Activated naive CD4-positive, alpha-beta T cell treated with Interleukin-2 at 50 U/mL for 16 hours (primary cell): ENCODE data around the gene CNTNAP2.
"Not testable (repeated sequence)": the region's sequence is repeated elsewhere in the genome, so short reads cannot be mapped to it uniquely, and the experiment has no call there.

Experiments used
- DNase-seq: peaks from one replicate; pipeline ENCODE4 v3.0.0-alpha.2; 2020

Gene CNTNAP2

GRCh38 chr7:147700702-147701101, 1584.1 kb downstream of the CNTNAP2 start:
- DNase-seq: no peak

- no peak for DNase-seq
Observed at GRCh38 chr7:147707926-147708325, 1591.3 kb downstream of the CNTNAP2 start.

- no peak for DNase-seq
Observed at GRCh38 chr7:147708871-147709270, 1592.3 kb downstream of the CNTNAP2 start.

GRCh38 chr7:147711447-147711846, 1594.8 kb downstream of the CNTNAP2 start:
- DNase-seq: no peak

GRCh38 chr7:147721962-147722830, 1605.6 kb downstream of the CNTNAP2 start:
- no peak for DNase-seq

- DNase-seq: no peak
Observed at GRCh38 chr7:147723536-147723935, 1606.9 kb downstream of the CNTNAP2 start.

GRCh38 chr7:147731311-147731710, 1614.7 kb downstream of the CNTNAP2 start:
- no peak for DNase-seq

GRCh38 chr7:147737559-147738214, 1621.1 kb downstream of the CNTNAP2 start:
- not testable (repeated sequence) for DNase-seq

- no peak for DNase-seq
Observed at GRCh38 chr7:147742301-147742700, 1625.7 kb downstream of the CNTNAP2 start.

GRCh38 chr7:147756300-147756699, 1639.7 kb downstream of the CNTNAP2 start:
- DNase-seq: no peak

- DNase-seq: no peak
Observed at GRCh38 chr7:147759327-147759943, 1642.8 kb downstream of the CNTNAP2 start.

- DNase-seq: no peak
Observed at GRCh38 chr7:147765301-147765700, 1648.7 kb downstream of the CNTNAP2 start.

- no peak for DNase-seq
Observed at GRCh38 chr7:147771344-147771743, 1654.7 kb downstream of the CNTNAP2 start.

- no peak for DNase-seq
Observed at GRCh38 chr7:147774461-147774860, 1657.9 kb downstream of the CNTNAP2 start.

GRCh38 chr7:147775516-147776284, 1659.1 kb downstream of the CNTNAP2 start:
- no peak for DNase-seq

- DNase-seq: no peak
Observed at GRCh38 chr7:147777309-147777708, 1660.7 kb downstream of the CNTNAP2 start.

GRCh38 chr7:147779949-147780348, 1663.3 kb downstream of the CNTNAP2 start:
- no peak for DNase-seq

GRCh38 chr7:147796581-147796980, 1680.0 kb downstream of the CNTNAP2 start:
- no peak for DNase-seq

GRCh38 chr7:147798001-147798400, 1681.4 kb downstream of the CNTNAP2 start:
- no peak for DNase-seq

GRCh38 chr7:147801762-147802161, 1685.2 kb downstream of the CNTNAP2 start:
- DNase-seq: not testable (repeated sequence)

- no peak for DNase-seq
Observed at GRCh38 chr7:147803151-147803550, 1686.5 kb downstream of the CNTNAP2 start.

- no peak for DNase-seq
Observed at GRCh38 chr7:147803606-147804005, 1687.0 kb downstream of the CNTNAP2 start.

- no peak for DNase-seq
Observed at GRCh38 chr7:147804032-147804431, 1687.4 kb downstream of the CNTNAP2 start.
